Fibroblast of lung (primary cell): ENCODE measurements around the gene MPRIP.

Source experiments
- CTCF ChIP-seq, 2 donors: IDR thresholded peaks in 1 of 2; conservative IDR thresholded peaks in 1 of 2; 1 replicate in 1 of 2; 2 replicates in 1 of 2; pipeline ENCODE4 v1.5.1; 2011 to 2012; ENCODE audit warnings: low read length in 2 of 2, control low read depth in 1 of 2, inconsistent platforms in 1 of 2, low read depth in 1 of 2, mild to moderate bottlenecking in 1 of 2
- EZH2 ChIP-seq: IDR thresholded peaks from 2 replicates; pipeline ENCODE4 v1.5.1; 2012; ENCODE audit warnings: low read length, control low read depth, mild to moderate bottlenecking; ENCODE audit errors: missing control alignments

GRCh38 chr17:17060930-17061329, 18.7 kb downstream of the MPRIP start:
- TF ChIP-seq CTCF (conservative IDR thresholded peaks at IDR 0.05 in 1 of 2, IDR thresholded peaks at IDR 0.05 in 1 of 2; ENCODE audit: low read depth in 1 of 2, low read length in 2 of 2) (no peak), EZH2 (no peak)
